Lower leg skin (tissue), 3 donors: ENCODE results near the gene DCXR.

Experiments used
- POLR2A ChIP-seq, 2 donors: fragments of 450-650 bp; IDR thresholded peaks; one replicate each; pipeline ENCODE4 v1.6.1; 2016 to 2017; ENCODE audit warnings: antibody characterized with exemption in 2 of 2, mild to moderate bottlenecking in 1 of 2, moderate library complexity in 1 of 2
- TF ChIP-seq, protein P1 (sequence below), 3 donors: fragments of 450-650 bp; IDR thresholded peaks; one replicate each; pipeline ENCODE4 v1.5.1; 2016; ENCODE audit warnings: antibody characterized with exemption in 3 of 3, mild to moderate bottlenecking in 3 of 3, moderate library complexity in 2 of 3

DNA sequence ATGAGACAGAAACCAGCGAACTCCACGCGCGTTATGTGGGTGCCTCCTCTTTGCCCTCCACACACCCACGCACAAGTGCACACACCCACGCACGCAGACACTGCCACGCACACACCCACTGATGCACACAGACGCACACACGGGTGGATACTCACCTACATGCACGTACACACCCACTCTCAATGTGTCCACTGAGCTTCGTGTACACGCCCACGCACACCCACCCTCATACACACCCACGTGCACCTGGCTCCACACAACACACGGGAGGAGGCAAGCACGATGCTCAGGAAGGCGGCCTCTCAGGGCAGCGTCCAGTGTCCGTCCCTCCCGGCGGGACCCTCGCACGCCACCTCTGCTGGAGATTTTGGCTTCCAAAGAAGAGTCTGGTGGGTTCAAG is 9.9 kb upstream of the DCXR start:
- TF ChIP-seq, protein P1, sequence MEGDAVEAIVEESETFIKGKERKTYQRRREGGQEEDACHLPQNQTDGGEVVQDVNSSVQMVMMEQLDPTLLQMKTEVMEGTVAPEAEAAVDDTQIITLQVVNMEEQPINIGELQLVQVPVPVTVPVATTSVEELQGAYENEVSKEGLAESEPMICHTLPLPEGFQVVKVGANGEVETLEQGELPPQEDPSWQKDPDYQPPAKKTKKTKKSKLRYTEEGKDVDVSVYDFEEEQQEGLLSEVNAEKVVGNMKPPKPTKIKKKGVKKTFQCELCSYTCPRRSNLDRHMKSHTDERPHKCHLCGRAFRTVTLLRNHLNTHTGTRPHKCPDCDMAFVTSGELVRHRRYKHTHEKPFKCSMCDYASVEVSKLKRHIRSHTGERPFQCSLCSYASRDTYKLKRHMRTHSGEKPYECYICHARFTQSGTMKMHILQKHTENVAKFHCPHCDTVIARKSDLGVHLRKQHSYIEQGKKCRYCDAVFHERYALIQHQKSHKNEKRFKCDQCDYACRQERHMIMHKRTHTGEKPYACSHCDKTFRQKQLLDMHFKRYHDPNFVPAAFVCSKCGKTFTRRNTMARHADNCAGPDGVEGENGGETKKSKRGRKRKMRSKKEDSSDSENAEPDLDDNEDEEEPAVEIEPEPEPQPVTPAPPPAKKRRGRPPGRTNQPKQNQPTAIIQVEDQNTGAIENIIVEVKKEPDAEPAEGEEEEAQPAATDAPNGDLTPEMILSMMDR (IDR thresholded peaks at IDR 0.05): no peak
- TF ChIP-seq POLR2A (IDR thresholded peaks at IDR 0.05): no peak
